ENCODE results near the gene LARGE1.

The LARGE1 gene

GRCh38 chr22:33648478-33648877 lies 271.8 kb downstream of the LARGE1 start:
- TF ChIP-seq TEAD4 (IDR thresholded peaks at IDR 0.05): no peak
- TF ChIP-seq, protein P1, sequence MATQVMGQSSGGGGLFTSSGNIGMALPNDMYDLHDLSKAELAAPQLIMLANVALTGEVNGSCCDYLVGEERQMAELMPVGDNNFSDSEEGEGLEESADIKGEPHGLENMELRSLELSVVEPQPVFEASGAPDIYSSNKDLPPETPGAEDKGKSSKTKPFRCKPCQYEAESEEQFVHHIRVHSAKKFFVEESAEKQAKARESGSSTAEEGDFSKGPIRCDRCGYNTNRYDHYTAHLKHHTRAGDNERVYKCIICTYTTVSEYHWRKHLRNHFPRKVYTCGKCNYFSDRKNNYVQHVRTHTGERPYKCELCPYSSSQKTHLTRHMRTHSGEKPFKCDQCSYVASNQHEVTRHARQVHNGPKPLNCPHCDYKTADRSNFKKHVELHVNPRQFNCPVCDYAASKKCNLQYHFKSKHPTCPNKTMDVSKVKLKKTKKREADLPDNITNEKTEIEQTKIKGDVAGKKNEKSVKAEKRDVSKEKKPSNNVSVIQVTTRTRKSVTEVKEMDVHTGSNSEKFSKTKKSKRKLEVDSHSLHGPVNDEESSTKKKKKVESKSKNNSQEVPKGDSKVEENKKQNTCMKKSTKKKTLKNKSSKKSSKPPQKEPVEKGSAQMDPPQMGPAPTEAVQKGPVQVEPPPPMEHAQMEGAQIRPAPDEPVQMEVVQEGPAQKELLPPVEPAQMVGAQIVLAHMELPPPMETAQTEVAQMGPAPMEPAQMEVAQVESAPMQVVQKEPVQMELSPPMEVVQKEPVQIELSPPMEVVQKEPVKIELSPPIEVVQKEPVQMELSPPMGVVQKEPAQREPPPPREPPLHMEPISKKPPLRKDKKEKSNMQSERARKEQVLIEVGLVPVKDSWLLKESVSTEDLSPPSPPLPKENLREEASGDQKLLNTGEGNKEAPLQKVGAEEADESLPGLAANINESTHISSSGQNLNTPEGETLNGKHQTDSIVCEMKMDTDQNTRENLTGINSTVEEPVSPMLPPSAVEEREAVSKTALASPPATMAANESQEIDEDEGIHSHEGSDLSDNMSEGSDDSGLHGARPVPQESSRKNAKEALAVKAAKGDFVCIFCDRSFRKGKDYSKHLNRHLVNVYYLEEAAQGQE (IDR thresholded peaks at IDR 0.05; ENCODE audit: low read depth): no peak
- no peak for TF ChIP-seq FOXM1 (IDR thresholded peaks at IDR 0.05; ENCODE audit: borderline replicate concordance, low read depth)
- TF ChIP-seq TAF1 (IDR thresholded peaks at IDR 0.05; ENCODE audit: low read depth): no peak
- no peak for TF ChIP-seq NFIC (IDR thresholded peaks at IDR 0.05)
- no peak for TF ChIP-seq ZBTB7A (IDR thresholded peaks at IDR 0.05; ENCODE audit: low read depth)
- TF ChIP-seq TCF12 (IDR thresholded peaks at IDR 0.05; ENCODE audit: low read depth): no peak
- no peak for TF ChIP-seq RAD21 (IDR thresholded peaks at IDR 0.05; ENCODE audit: low read depth)
- TF ChIP-seq EP300 (IDR thresholded peaks at IDR 0.05; ENCODE audit: borderline replicate concordance): no peak
- no peak for TF ChIP-seq EGR1 (IDR thresholded peaks at IDR 0.05)
- no peak for TF ChIP-seq YY1 (IDR thresholded peaks at IDR 0.05; ENCODE audit: low read depth)
- TF ChIP-seq USF1 (IDR thresholded peaks at IDR 0.05): no peak
- no peak for TF ChIP-seq CEBPB (IDR thresholded peaks at IDR 0.05)
- TF ChIP-seq CREB1 (IDR thresholded peaks at IDR 0.05; ENCODE audit: low read depth): no peak

DNA sequence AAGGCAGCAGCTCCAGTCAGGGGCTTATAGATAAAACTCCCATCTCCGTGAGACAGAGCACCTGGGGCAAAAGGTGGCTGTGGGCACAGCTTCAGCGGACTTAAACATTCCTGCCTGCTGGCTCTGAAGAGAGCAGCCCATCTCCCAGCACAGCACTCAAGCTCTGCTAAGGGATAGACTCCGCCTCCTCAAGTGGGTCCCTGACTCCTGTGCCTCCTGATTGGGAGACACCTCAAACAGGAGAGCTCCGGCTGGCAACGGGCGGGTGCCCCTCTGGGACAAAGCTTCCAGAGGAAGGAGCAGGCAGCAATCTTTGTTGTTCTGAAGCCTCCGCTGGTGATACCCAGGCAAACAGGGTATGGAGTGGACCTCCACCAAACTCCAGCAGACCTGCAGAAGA lies 279.4 kb downstream of the LARGE1 start:
- TF ChIP-seq MAX (IDR thresholded peaks at IDR 0.05) (no peak), EGR1 (IDR thresholded peaks at IDR 0.05) (no peak), EP300 (IDR thresholded peaks at IDR 0.05; ENCODE audit: borderline replicate concordance) (no peak), CREB1 (IDR thresholded peaks at IDR 0.05; ENCODE audit: low read depth) (no peak), ZBTB7A (IDR thresholded peaks at IDR 0.05; ENCODE audit: low read depth) (no peak), YY1 (IDR thresholded peaks at IDR 0.05; ENCODE audit: low read depth) (no peak), USF1 (IDR thresholded peaks at IDR 0.05) (no peak), TAF1 (IDR thresholded peaks at IDR 0.05; ENCODE audit: low read depth) (no peak), FOXM1 (IDR thresholded peaks at IDR 0.05; ENCODE audit: borderline replicate concordance, low read depth) (no peak), NFIC (IDR thresholded peaks at IDR 0.05) (no peak), RAD21 (IDR thresholded peaks at IDR 0.05; ENCODE audit: low read depth) (no peak), TEAD4 (IDR thresholded peaks at IDR 0.05) (no peak), CEBPB (IDR thresholded peaks at IDR 0.05) (no peak), TCF12 (IDR thresholded peaks at IDR 0.05; ENCODE audit: low read depth) (no peak)
- TF ChIP-seq, protein P1 (IDR thresholded peaks at IDR 0.05; ENCODE audit: low read depth): no peak

DNA sequence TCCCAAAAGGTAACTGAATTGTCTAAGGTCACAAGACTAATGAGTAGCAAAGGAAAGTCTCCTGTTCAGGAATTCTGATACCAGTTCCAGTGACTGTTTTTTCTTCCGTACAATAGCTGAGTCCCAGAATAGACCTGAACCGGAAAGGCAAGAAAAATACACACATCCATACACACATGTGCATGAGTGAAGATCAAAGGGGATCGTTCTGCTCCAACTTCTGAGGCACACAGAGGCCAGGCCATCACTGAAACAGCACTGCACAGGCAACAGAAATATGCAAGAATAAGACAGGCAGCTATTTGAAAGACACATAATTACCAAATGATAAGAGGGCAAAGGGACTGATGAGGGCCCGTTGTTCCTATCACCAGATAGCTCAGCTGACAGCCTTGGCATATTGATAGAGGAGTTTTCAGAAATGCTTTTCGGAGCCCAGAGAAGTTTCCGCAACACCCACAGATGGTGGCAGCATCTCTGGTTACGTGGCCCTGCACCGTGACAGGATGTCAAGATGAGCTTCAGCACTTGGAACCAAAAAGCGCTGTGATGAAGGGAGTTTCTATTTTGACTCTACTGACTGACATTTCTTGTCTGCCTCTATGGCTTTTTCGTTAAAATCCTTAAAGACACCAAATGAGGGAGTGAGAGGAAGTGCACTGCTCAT lies 280.6 kb downstream of the LARGE1 start:
- no peak for TF ChIP-seq TCF12 (IDR thresholded peaks at IDR 0.05; ENCODE audit: low read depth)
- no peak for TF ChIP-seq RAD21 (IDR thresholded peaks at IDR 0.05; ENCODE audit: low read depth)
- TF ChIP-seq TAF1 (IDR thresholded peaks at IDR 0.05; ENCODE audit: low read depth): no peak
- TF ChIP-seq NFIC (IDR thresholded peaks at IDR 0.05): no peak
- TF ChIP-seq USF1 (IDR thresholded peaks at IDR 0.05): no peak
- TF ChIP-seq, protein P1 (IDR thresholded peaks at IDR 0.05; ENCODE audit: low read depth): no peak
- TF ChIP-seq YY1 (IDR thresholded peaks at IDR 0.05; ENCODE audit: low read depth): no peak
- TF ChIP-seq EGR1 (IDR thresholded peaks at IDR 0.05): no peak
- TF ChIP-seq ZBTB7A (IDR thresholded peaks at IDR 0.05; ENCODE audit: low read depth): no peak
- TF ChIP-seq EP300 (IDR thresholded peaks at IDR 0.05; ENCODE audit: borderline replicate concordance): no peak
- TF ChIP-seq FOXM1 (IDR thresholded peaks at IDR 0.05; ENCODE audit: borderline replicate concordance, low read depth): no peak
- TF ChIP-seq CEBPB (IDR thresholded peaks at IDR 0.05): no peak
- no peak for TF ChIP-seq CREB1 (IDR thresholded peaks at IDR 0.05; ENCODE audit: low read depth)

- no peak for TF ChIP-seq TCF12 (IDR thresholded peaks at IDR 0.05; ENCODE audit: low read depth)
- no peak for TF ChIP-seq TEAD4 (IDR thresholded peaks at IDR 0.05)
- TF ChIP-seq CEBPB (IDR thresholded peaks at IDR 0.05): no peak
- no peak for TF ChIP-seq RAD21 (IDR thresholded peaks at IDR 0.05; ENCODE audit: low read depth)
- TF ChIP-seq FOXM1 (IDR thresholded peaks at IDR 0.05; ENCODE audit: borderline replicate concordance, low read depth): no peak
- no peak for TF ChIP-seq NFIC (IDR thresholded peaks at IDR 0.05)
- TF ChIP-seq MAX (IDR thresholded peaks at IDR 0.05): no peak
- TF ChIP-seq TAF1 (IDR thresholded peaks at IDR 0.05; ENCODE audit: low read depth): no peak
- no peak for TF ChIP-seq EGR1 (IDR thresholded peaks at IDR 0.05)
- TF ChIP-seq, protein P1 (IDR thresholded peaks at IDR 0.05; ENCODE audit: low read depth): no peak
- no peak for TF ChIP-seq ZBTB7A (IDR thresholded peaks at IDR 0.05; ENCODE audit: low read depth)
- no peak for TF ChIP-seq EP300 (IDR thresholded peaks at IDR 0.05; ENCODE audit: borderline replicate concordance)
- TF ChIP-seq CREB1 (IDR thresholded peaks at IDR 0.05; ENCODE audit: low read depth): no peak
- no peak for TF ChIP-seq USF1 (IDR thresholded peaks at IDR 0.05)
- no peak for TF ChIP-seq YY1 (IDR thresholded peaks at IDR 0.05; ENCODE audit: low read depth)
These were observed 284.5 kb downstream of the LARGE1 start for GRCh38 chr22:33635766-33636165.
